Neural progenitor cell (in vitro differentiated cells): ENCODE results near the gene SACM1L. TPM values are rescaled to one million over a fixed set of nuclear protein-coding genes. Genes with fewer than 3 reads are reported as not detected.
"Not testable (repeated sequence)": the region's sequence is repeated elsewhere in the genome, so short reads cannot be mapped to it uniquely, and the experiment has no call there.

Source experiments
- DNase-seq: peaks from one replicate; pipeline ENCODE4 v3.0.0-alpha.2; 2016; ENCODE audit warnings: low spot score
- H2AFZ ChIP-seq: fragments of 200-600 bp; sonication (generic); replicated peaks from 2 replicates; pipeline ENCODE4 v1.6.1; 2016; ENCODE audit warnings: antibody characterized with exemption
- H3F3A ChIP-seq: fragments of 200-600 bp; sonication (generic); 2 replicates; pipeline ENCODE4 v1.6.1; 2016; ENCODE audit warnings: antibody characterized with exemption, low read depth
- H3K27ac ChIP-seq: fragments of 200-600 bp; sonication (generic); 2 replicates; pipeline ENCODE4 v1.5.1; 2016; ENCODE audit warnings: mild to moderate bottlenecking
- H3K27me3 ChIP-seq: fragments of 200-600 bp; sonication (generic); 2 replicates; pipeline ENCODE4 v1.6.1; 2016; ENCODE audit warnings: mild to moderate bottlenecking, moderate library complexity
- H3K36me3 ChIP-seq: fragments of 200-600 bp; sonication (generic); 2 replicates; pipeline ENCODE4 v1.5.1; 2016
- H3K4me1 ChIP-seq: fragments of 200-600 bp; sonication (generic); 2 replicates; pipeline ENCODE4 v1.6.1; 2016; ENCODE audit warnings: mixed run types
- H3K4me2 ChIP-seq: fragments of 200-600 bp; sonication (generic); 2 replicates; pipeline ENCODE4 v1.6.1; 2016
- H3K4me3 ChIP-seq: fragments of 200-600 bp; sonication (generic); 2 replicates; pipeline ENCODE4 v1.5.1; 2016
- H3K79me2 ChIP-seq: fragments of 200-600 bp; sonication (generic); 2 replicates; pipeline ENCODE4 v1.6.1; 2016; ENCODE audit warnings: low read depth
- H3K9ac ChIP-seq: fragments of 200-600 bp; sonication (generic); 2 replicates; pipeline ENCODE4 v1.6.1; 2016
- H3K9me3 ChIP-seq: fragments of 200-600 bp; sonication (generic); 2 replicates; pipeline ENCODE4 v1.5.1; 2016; ENCODE audit warnings: low read depth
- H4K20me1 ChIP-seq: fragments of 200-600 bp; sonication (generic); 2 replicates; pipeline ENCODE4 v1.6.1; 2016; ENCODE audit warnings: low read depth
- H3K27ac Mint-ChIP-seq: 3 replicates; pipeline ENCODE4 v1.8.0; 2021; ENCODE audit warnings: mixed read lengths
- H3K27me3 Mint-ChIP-seq: 2 replicates; pipeline ENCODE4 v1.8.0; 2022; ENCODE audit warnings: low read depth, mild to moderate bottlenecking, inconsistent platforms, moderate library complexity, mixed read lengths; ENCODE audit not compliant: insufficient read depth
- H3K36me3 Mint-ChIP-seq: 3 replicates; pipeline ENCODE4 v1.8.0; 2021; ENCODE audit warnings: mixed read lengths
- H3K4me1 Mint-ChIP-seq: 3 replicates; pipeline ENCODE4 v1.8.0; 2021; ENCODE audit warnings: mixed read lengths
- H3K4me3 Mint-ChIP-seq: 3 replicates; pipeline ENCODE4 v1.8.0; 2021; ENCODE audit warnings: mild to moderate bottlenecking, moderate library complexity, mixed read lengths
- H3K9me3 Mint-ChIP-seq: 3 replicates; pipeline ENCODE4 v1.8.0; 2020; ENCODE audit warnings: mixed read lengths
- CTCF ChIP-seq: fragments of 200-600 bp; sonication (generic); IDR thresholded peaks from 2 replicates; pipeline ENCODE4 v1.5.1; 2017; ENCODE audit warnings: antibody characterized with exemption, mild to moderate bottlenecking
- EZH2 ChIP-seq: fragments of 200-600 bp; sonication (generic); IDR thresholded peaks from 2 replicates; pipeline ENCODE4 v1.6.1; 2017; ENCODE audit warnings: antibody characterized with exemption, mild to moderate bottlenecking, moderate library complexity
- EZH2phosphoT487 ChIP-seq: fragments of 200-600 bp; sonication (generic); IDR thresholded peaks from 2 replicates; pipeline ENCODE4 v1.6.1; 2017; ENCODE audit warnings: antibody characterized with exemption
- total RNA-seq: library from RNA; depleted of rRNA; stranded (reverse); fragments of >200 nt; gene quantifications from 2 replicates; pipeline ENCODE4 v1.2.3, GENCODE V29; 2015; ENCODE audit warnings: low replicate concordance

The SACM1L gene
- total RNA-seq, 1 donor from 2014 or later, result 61.8 TPM

- no peak overlapping the region for H3K4me3 ChIP-seq
- H3K79me2 ChIP-seq, result no peaks in the 10 kb centered on the region
- no peaks in the 10 kb centered on the region for H3K4me1 Mint-ChIP-seq
- peaks cover 2% of the 10 kb centered on the region for H3K9me3 Mint-ChIP-seq
- no peak overlapping the region for H3K27ac ChIP-seq
- H3K27me3 ChIP-seq, result no peaks in the 10 kb centered on the region
- H3K36me3 Mint-ChIP-seq, result peaks cover 12% of the 10 kb centered on the region
- TF ChIP-seq EZH2phosphoT487, result no peak
- H3K4me3 Mint-ChIP-seq, result no peak overlapping the region
- no peak for DNase-seq
- no peaks in the 10 kb centered on the region for H3K36me3 ChIP-seq
- no peaks in the 10 kb centered on the region for H4K20me1 ChIP-seq
- no peak overlapping the region for H3K27ac Mint-ChIP-seq
- H3K4me1 ChIP-seq, result no peaks in the 10 kb centered on the region
- peaks cover under 1% of the 10 kb centered on the region for H3F3A ChIP-seq
- H2AFZ ChIP-seq, result no peak overlapping the region
- no peaks in the 10 kb centered on the region for H3K27me3 Mint-ChIP-seq
- H3K4me2 ChIP-seq, result no peak overlapping the region
- no peak overlapping the region for H3K9ac ChIP-seq
- H3K9me3 ChIP-seq, result no peaks in the 10 kb centered on the region
Observed at GRCh38 chr3:45682786-45683185, 6.4 kb upstream of the SACM1L start.

DNA sequence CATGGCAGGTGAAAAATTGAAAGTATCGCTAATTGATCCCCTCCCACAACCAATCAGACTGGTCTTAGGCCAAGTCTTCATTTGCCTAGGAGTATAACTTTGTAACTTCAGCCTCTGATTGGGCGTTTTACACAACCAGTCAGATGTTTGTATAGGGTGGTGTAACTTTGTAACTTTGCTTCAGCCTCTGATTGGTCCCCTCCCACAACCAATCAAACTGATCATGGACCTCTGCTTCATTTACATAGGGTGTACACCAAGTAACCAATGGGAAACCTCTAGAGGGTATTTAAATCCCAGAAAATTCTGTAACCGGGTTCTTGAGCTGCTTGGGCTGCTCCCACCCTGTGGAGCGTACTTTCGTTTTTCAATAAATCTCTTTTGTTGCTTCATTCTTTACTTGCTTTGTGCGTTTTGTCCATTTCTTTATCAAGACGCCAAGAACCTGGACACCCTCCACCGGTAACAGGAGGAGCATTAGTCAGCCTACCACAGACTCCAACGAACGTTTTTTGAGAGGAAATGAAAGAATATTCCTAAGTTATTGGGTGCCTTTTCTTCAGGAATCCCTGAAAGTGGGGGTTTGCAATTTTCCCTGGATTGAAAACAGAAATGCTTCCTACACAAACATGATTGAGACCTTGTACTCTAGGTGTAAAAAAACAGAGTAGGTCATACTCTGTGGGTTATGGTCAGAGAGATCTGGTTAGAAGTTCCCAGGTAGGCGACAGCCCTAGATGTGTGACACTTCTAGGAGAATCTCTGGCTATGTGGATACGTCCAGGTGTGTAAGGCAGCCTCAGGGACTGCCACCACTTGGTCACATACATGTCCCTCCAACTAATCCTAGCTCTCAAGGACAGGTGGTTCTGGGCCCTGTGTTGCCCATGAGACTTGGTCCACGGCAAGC lies 5.5 kb upstream of the SACM1L start:
- Histone ChIP-seq H3K27ac (no peak overlapping the region), H3K9me3 (no peaks in the 10 kb centered on the region), H3F3A (peaks cover 10% of the 10 kb centered on the region), H4K20me1 (no peaks in the 10 kb centered on the region), H3K4me1 (no peaks in the 10 kb centered on the region), H3K36me3 (no peaks in the 10 kb centered on the region), H3K9ac (no peak overlapping the region), H3K27me3 (no peaks in the 10 kb centered on the region), H3K4me2 (no peak overlapping the region), H2AFZ (no peak overlapping the region), H3K4me3 (no peak overlapping the region), H3K79me2 (no peaks in the 10 kb centered on the region)
- peaks cover 3% of the 10 kb centered on the region for H3K9me3 Mint-ChIP-seq
- H3K27ac Mint-ChIP-seq, result no peak overlapping the region
- DNase-seq, result no peak
- TF ChIP-seq EZH2 (no peak), EZH2phosphoT487 (no peak), CTCF (no peak)
- peaks cover 8% of the 10 kb centered on the region for H3K36me3 Mint-ChIP-seq
- H3K27me3 Mint-ChIP-seq, result peaks cover 3% of the 10 kb centered on the region
- no peak overlapping the region for H3K4me3 Mint-ChIP-seq
- H3K4me1 Mint-ChIP-seq, result no peaks in the 10 kb centered on the region

GRCh38 chr3:45684327-45684892 lies 4.8 kb upstream of the SACM1L start:
- Histone ChIP-seq H4K20me1 (no peaks in the 10 kb centered on the region), H3F3A (peaks cover 14% of the 10 kb centered on the region), H3K79me2 (peaks cover under 1% of the 10 kb centered on the region), H3K9ac (no peak overlapping the region), H3K4me1 (no peaks in the 10 kb centered on the region), H3K27me3 (no peaks in the 10 kb centered on the region), H3K9me3 (no peaks in the 10 kb centered on the region), H3K4me3 (no peak overlapping the region), H3K27ac (no peak overlapping the region), H3K4me2 (no peak overlapping the region), H3K36me3 (no peaks in the 10 kb centered on the region), H2AFZ (no peak overlapping the region)
- no peak overlapping the region for H3K27ac Mint-ChIP-seq
- peaks cover 8% of the 10 kb centered on the region for H3K9me3 Mint-ChIP-seq
- H3K27me3 Mint-ChIP-seq, result peaks cover 8% of the 10 kb centered on the region
- no peak overlapping the region for H3K4me3 Mint-ChIP-seq
- peaks cover 4% of the 10 kb centered on the region for H3K4me1 Mint-ChIP-seq
- peaks cover 13% of the 10 kb centered on the region for H3K36me3 Mint-ChIP-seq
- DNase-seq, result no peak
- no peak for TF ChIP-seq EZH2
- TF ChIP-seq EZH2phosphoT487, result no peak
- TF ChIP-seq CTCF, result no peak

GRCh38 chr3:45685722-45686121 lies 3.5 kb upstream of the SACM1L start:
- H3K9ac ChIP-seq, result not testable (repeated sequence)

More at GRCh38 chr3:45685722-45686121, 3.5 kb upstream of the SACM1L start:
- peaks cover 14% of the 10 kb centered on the region for H3K79me2 ChIP-seq
- not testable (repeated sequence) for H3K4me2 ChIP-seq, H3K4me1 Mint-ChIP-seq, DNase-seq, H3K9me3 ChIP-seq, H4K20me1 ChIP-seq, H3K27me3 ChIP-seq, H3K27ac ChIP-seq, H3K4me3 ChIP-seq, H2AFZ ChIP-seq, H3K36me3 ChIP-seq, H3K4me1 ChIP-seq, H3K27ac Mint-ChIP-seq, H3K9me3 Mint-ChIP-seq, H3K4me3 Mint-ChIP-seq
- H3F3A ChIP-seq, result peaks cover 19% of the 10 kb centered on the region
- peaks cover 10% of the 10 kb centered on the region for H3K27me3 Mint-ChIP-seq
- H3K36me3 Mint-ChIP-seq, result peaks cover 13% of the 10 kb centered on the region
